GM18858 (cell line): Measurements from ENCODE around the gene EFCC1.
A peak's percentile ranks its signal among the peaks of the same experiment; 100 is the strongest.

Experiments used
- ATAC-seq: cut with Tn5 transposase; IDR thresholded peaks from one replicate; pipeline ENCODE4 v1.9.1; 2021; ENCODE audit not compliant: unreplicated experiment

EFCC1 gene

GRCh38 chr3:129001101-129001805 is at the start of gene EFCC1:
EFCC1 (plus strand) TSS chr3:129001304; CDS start chr3:129001629, 325 bp downstream.
- ATAC-seq, result no peak

- ATAC-seq, result no peak
These were observed 44.7 kb upstream of the EFCC1 start for GRCh38 chr3:128956440-128956839.

GRCh38 chr3:128965280-128965679 is 35.8 kb upstream of the EFCC1 start:
- no peak for ATAC-seq

GRCh38 chr3:128965818-128966217 is 35.3 kb upstream of the EFCC1 start:
- ATAC-seq, result no peak

GRCh38 chr3:128967748-128968355 is 33.3 kb upstream of the EFCC1 start:
- ATAC-seq, result no peak

- ATAC-seq, result no peak
These were observed 30.9 kb upstream of the EFCC1 start for GRCh38 chr3:128969993-128970739.

- no peak for ATAC-seq
These were observed 30.4 kb upstream of the EFCC1 start for GRCh38 chr3:128970740-128971047.

GRCh38 chr3:128971421-128972100 is 29.5 kb upstream of the EFCC1 start:
- ATAC-seq, result no peak

- ATAC-seq, result no peak
These were observed 27.0 kb upstream of the EFCC1 start for GRCh38 chr3:128973988-128974564.

- no peak for ATAC-seq
These were observed 25.8 kb upstream of the EFCC1 start for GRCh38 chr3:128975276-128975675.

- ATAC-seq, result no peak
These were observed 17.6 kb upstream of the EFCC1 start for GRCh38 chr3:128983293-128984069.

GRCh38 chr3:128984596-128984995 is 16.5 kb upstream of the EFCC1 start:
- no peak for ATAC-seq

GRCh38 chr3:128987302-128988100 is 13.6 kb upstream of the EFCC1 start:
- ATAC-seq, result no peak

- ATAC-seq, result no peak
These were observed 12.8 kb upstream of the EFCC1 start for GRCh38 chr3:128988286-128988685.

GRCh38 chr3:128991355-128991895 is 9.7 kb upstream of the EFCC1 start:
- ATAC-seq, result no peak

GRCh38 chr3:128992926-128993460 is 8.1 kb upstream of the EFCC1 start:
- ATAC-seq, result no peak

- peak; percentile 51 for ATAC-seq
These were observed 7.5 kb upstream of the EFCC1 start, which contains the start of gene CFAP92 for GRCh38 chr3:128993461-128994172. CFAP92 (minus strand) TSS chr3:128994076; CDS start chr3:128993304, 772 bp downstream.

- ATAC-seq, result no peak
These were observed 7.0 kb upstream of the EFCC1 start for GRCh38 chr3:128994173-128994512.
